PC-3 (cell line): Measurements from ENCODE around the gene FIBIN.
"Not testable (repeated sequence)": the region's sequence is repeated elsewhere in the genome, so short reads cannot be mapped to it uniquely, and the experiment has no call there.

Source experiments
- CTCF ChIP-seq: fragments of 300-600 bp; sonication (generic); conservative IDR thresholded peaks from 2 replicates; pipeline ENCODE4 v1.5.1; 2017; ENCODE audit warnings: antibody characterized with exemption, low read depth, mild to moderate bottlenecking, low read length
- EZH2 ChIP-seq: fragments of 300-600 bp; sonication (generic); IDR thresholded peaks from one replicate; pipeline ENCODE4 v1.6.1; 2017; ENCODE audit warnings: antibody characterized with exemption, mild to moderate bottlenecking, low read length; ENCODE audit not compliant: unreplicated experiment
- EZH2phosphoT487 ChIP-seq: fragments of 300-600 bp; sonication (generic); IDR thresholded peaks from 2 replicates; pipeline ENCODE4 v1.6.1; 2018; ENCODE audit warnings: mild to moderate bottlenecking, antibody characterized with exemption, low read length, borderline replicate concordance

- TF ChIP-seq CTCF, EZH2, EZH2phosphoT487: not testable (repeated sequence)
These were observed 7.3 kb downstream of the FIBIN start for GRCh38 chr11:27001136-27001730.
